Duodenal mucosa (tissue), 2 donors: Measurements from ENCODE around the gene SLC1A1.
"Not testable (repeated sequence)": the region's sequence is repeated elsewhere in the genome, so short reads cannot be mapped to it uniquely, and the experiment has no call there.

Experiments
- H3K27ac ChIP-seq: one replicate; pipeline ENCODE4 v1.7.0; 2013; ENCODE audit warnings: low read depth, low read length
- H3K27me3 ChIP-seq, 2 donors: one replicate each; pipeline ENCODE4 v1.7.0; 2013; ENCODE audit warnings: low read length in 2 of 2, control low read depth in 1 of 2; ENCODE audit not compliant: insufficient read depth in 2 of 2, control insufficient read depth in 1 of 2
- H3K36me3 ChIP-seq, 2 donors: one replicate each; pipeline ENCODE4 v1.7.0; 2013; ENCODE audit warnings: low read length in 2 of 2, control low read depth in 1 of 2; ENCODE audit not compliant: insufficient read depth in 2 of 2, control insufficient read depth in 1 of 2
- H3K4me1 ChIP-seq, 2 donors: one replicate each; pipeline ENCODE4 v1.7.0; 2013; ENCODE audit warnings: low read length in 2 of 2, control low read depth in 1 of 2; ENCODE audit not compliant: insufficient read depth in 2 of 2, control insufficient read depth in 1 of 2
- H3K4me3 ChIP-seq, 2 donors: one replicate each; pipeline ENCODE4 v1.7.0; 2013; ENCODE audit warnings: low read length in 2 of 2, low read depth in 1 of 2
- H3K9ac ChIP-seq, 2 donors: one replicate each; pipeline ENCODE4 v1.7.0; 2013; ENCODE audit warnings: low read length in 2 of 2, low read depth in 1 of 2
- H3K9me3 ChIP-seq, 2 donors: one replicate each; pipeline ENCODE4 v1.7.0; 2013; ENCODE audit warnings: low read length in 2 of 2, control low read depth in 1 of 2; ENCODE audit not compliant: control insufficient read depth in 1 of 2

Gene SLC1A1

GRCh38 chr9:4596165-4596922 lies 106.1 kb downstream of the SLC1A1 start:
- no peak overlapping the region for H3K27ac ChIP-seq

DNA sequence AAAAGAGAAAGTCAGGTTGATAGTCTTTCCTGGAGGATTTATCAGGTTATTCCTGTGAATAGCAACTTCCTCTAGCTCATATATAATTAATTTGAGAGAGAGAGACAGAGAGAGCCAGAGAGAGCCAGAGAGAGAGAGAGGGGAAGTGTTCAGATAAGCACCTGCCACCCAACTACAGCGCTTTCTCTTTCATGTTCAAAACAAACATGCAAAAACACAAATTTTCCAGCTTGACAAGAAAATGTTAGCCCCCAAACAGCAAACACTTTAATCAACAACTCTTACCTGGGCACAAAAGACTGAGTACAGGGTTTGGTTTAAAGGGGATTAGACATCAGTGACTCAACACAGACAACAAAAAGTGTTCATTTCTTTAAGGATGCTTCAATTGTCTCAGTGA lies 110.1 kb downstream of the SLC1A1 start:
- Histone ChIP-seq H3K4me1 (no peaks in the 10 kb centered on the region), H3K36me3 (peaks cover 26 to 31% of the 10 kb centered on the region in 2 donors), H3K4me3 (no peak overlapping the region), H3K27ac (no peak overlapping the region), H3K9me3 (no peaks in the 10 kb centered on the region), H3K27me3 (no peaks in the 10 kb centered on the region), H3K9ac (no peak overlapping the region)

More at GRCh38 chr9:4596165-4596922, 106.1 kb downstream of the SLC1A1 start:
- H3K4me3 ChIP-seq: no peak overlapping the region
- H3K9me3 ChIP-seq: no peaks in the 10 kb centered on the region
- no peaks in the 10 kb centered on the region for H3K4me1 ChIP-seq
- H3K9ac ChIP-seq: no peak overlapping the region
- no peaks in the 10 kb centered on the region for H3K27me3 ChIP-seq
- peaks cover 9 to 14% of the 10 kb centered on the region in 2 donors for H3K36me3 ChIP-seq

- Histone ChIP-seq H3K4me1 (no peaks in the 10 kb centered on the region), H3K27me3 (no peaks in the 10 kb centered on the region), H3K9me3 (no peaks in the 10 kb centered on the region), H3K27ac (no peak overlapping the region), H3K36me3 (peaks cover 20 to 23% of the 10 kb centered on the region in 2 donors), H3K9ac (no peak overlapping the region), H3K4me3 (no peak overlapping the region)
Measured at GRCh38 chr9:4603830-4604229, 113.6 kb downstream of the SLC1A1 start.

DNA sequence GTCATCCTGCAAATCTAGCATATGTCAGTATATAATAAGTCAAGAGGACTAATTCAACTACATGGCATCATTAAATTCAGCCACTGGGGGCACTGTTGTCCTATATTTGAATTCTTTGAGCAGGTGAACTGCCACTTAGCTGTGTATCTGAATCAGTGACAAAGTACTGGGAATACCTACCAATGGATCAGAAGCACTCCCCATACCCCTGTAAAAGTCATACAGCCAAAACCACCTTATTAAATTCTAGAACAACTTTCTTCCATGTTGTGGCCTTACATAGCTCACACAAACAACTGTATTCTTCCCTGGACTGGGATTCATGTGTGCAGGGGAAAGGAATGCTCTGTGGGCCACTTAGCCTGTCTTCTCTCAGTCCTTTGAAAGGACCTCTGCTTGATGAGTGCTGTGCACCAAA lies 114.4 kb downstream of the SLC1A1 start:
- Histone ChIP-seq H3K36me3 (peaks cover 19 to 20% of the 10 kb centered on the region in 2 donors), H3K4me1 (no peaks in the 10 kb centered on the region), H3K27me3 (no peaks in the 10 kb centered on the region), H3K9ac (no peak overlapping the region), H3K4me3 (no peak overlapping the region), H3K27ac (no peak overlapping the region), H3K9me3 (no peaks in the 10 kb centered on the region)

GRCh38 chr9:4606033-4606432 lies 115.8 kb downstream of the SLC1A1 start:
- H3K27ac ChIP-seq: not testable (repeated sequence)

GRCh38 chr9:4614627-4615026 lies 124.4 kb downstream of the SLC1A1 start:
- no peaks in the 10 kb centered on the region for H3K9me3 ChIP-seq
- no peak overlapping the region for H3K4me3 ChIP-seq
- no peaks in the 10 kb centered on the region for H3K4me1 ChIP-seq
- no peak overlapping the region for H3K27ac ChIP-seq
- H3K27me3 ChIP-seq: no peaks in the 10 kb centered on the region
- peaks cover 0 to 17% of the 10 kb centered on the region in 2 donors for H3K36me3 ChIP-seq
- H3K9ac ChIP-seq: no peak overlapping the region

More at GRCh38 chr9:4606033-4606432, 115.8 kb downstream of the SLC1A1 start:
- H3K4me3 ChIP-seq, H3K9me3 ChIP-seq, H3K4me1 ChIP-seq, H3K27me3 ChIP-seq, H3K9ac ChIP-seq: not testable (repeated sequence)
- H3K36me3 ChIP-seq: peaks cover 17% of the 10 kb centered on the region in 2 donors

DNA sequence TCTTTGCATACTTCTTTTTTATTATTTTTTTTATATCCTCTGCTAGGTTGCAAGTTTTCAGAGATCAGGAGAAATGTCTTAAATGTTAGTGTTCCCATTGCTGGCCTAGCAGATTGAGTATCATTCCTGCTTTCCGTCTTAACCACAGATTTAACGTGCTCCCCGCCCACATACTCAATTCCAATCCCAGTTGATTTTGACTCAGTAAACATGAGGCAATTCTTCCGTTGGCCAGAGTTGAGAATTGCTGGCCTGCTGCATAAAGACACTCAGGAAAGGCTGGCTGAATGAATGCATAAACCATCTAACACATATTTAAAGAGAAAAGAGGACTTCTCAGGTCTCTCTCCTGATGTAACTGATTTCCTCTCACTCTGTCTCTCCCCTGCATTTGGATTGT lies 125.0 kb downstream of the SLC1A1 start:
- Histone ChIP-seq H3K27me3 (no peaks in the 10 kb centered on the region), H3K4me3 (no peak overlapping the region), H3K27ac (no peak overlapping the region), H3K9ac (no peak overlapping the region), H3K36me3 (peaks cover 0 to 17% of the 10 kb centered on the region in 2 donors), H3K4me1 (no peaks in the 10 kb centered on the region), H3K9me3 (no peaks in the 10 kb centered on the region)

- Histone ChIP-seq H3K27me3 (no peaks in the 10 kb centered on the region), H3K27ac (no peak overlapping the region)
Measured at GRCh38 chr9:4615778-4616177, 125.5 kb downstream of the SLC1A1 start.

GRCh38 chr9:4617752-4618151 lies 127.5 kb downstream of the SLC1A1 start:
- Histone ChIP-seq H3K9me3 (no peaks in the 10 kb centered on the region), H3K36me3 (peaks cover 10 to 29% of the 10 kb centered on the region in 2 donors), H3K4me3 (no peak overlapping the region), H3K27me3 (no peaks in the 10 kb centered on the region), H3K27ac (no peak overlapping the region), H3K9ac (no peak overlapping the region), H3K4me1 (no peaks in the 10 kb centered on the region)

More at GRCh38 chr9:4615778-4616177, 125.5 kb downstream of the SLC1A1 start:
- H3K4me1 ChIP-seq: no peaks in the 10 kb centered on the region
- no peak overlapping the region for H3K9ac ChIP-seq
- no peaks in the 10 kb centered on the region for H3K9me3 ChIP-seq
- H3K4me3 ChIP-seq: no peak overlapping the region
- H3K36me3 ChIP-seq: peaks cover 0 to 18% of the 10 kb centered on the region in 2 donors

DNA sequence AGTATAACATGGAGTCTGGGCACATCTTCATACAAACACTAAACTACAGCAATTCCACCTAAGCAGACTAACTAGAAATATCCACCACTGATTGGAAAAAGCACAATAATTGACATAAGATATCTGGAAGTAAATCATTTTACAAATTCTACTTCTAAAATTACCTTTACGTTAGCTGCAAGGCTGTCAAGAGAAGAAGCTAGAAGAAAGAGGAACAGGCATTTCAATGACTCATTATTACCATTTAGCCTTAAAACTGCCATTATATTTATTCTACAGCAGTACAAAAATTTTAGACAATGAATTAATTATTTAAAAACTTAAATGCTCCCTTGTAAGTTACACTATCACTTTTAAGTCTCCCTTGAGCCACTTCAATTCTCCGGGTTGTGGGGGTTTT lies 128.4 kb downstream of the SLC1A1 start:
- Histone ChIP-seq H3K4me1 (no peaks in the 10 kb centered on the region), H3K9ac (no peak overlapping the region), H3K27me3 (no peaks in the 10 kb centered on the region), H3K4me3 (no peak overlapping the region), H3K36me3 (peaks cover 10 to 29% of the 10 kb centered on the region in 2 donors), H3K27ac (no peak overlapping the region), H3K9me3 (no peaks in the 10 kb centered on the region)
